Measurements from ENCODE around the gene LDB2.
"Not testable (repeated sequence)": the region's sequence is repeated elsewhere in the genome, so short reads cannot be mapped to it uniquely, and the experiment has no call there.

LDB2 gene

GRCh38 chr4:16524911-16525554 lies 373.4 kb downstream of the LDB2 start:
- no peak for DNase-seq

- no peak for DNase-seq
Measured at GRCh38 chr4:16524406-16524805, 374.0 kb downstream of the LDB2 start.

- DNase-seq, result not testable (repeated sequence)
Measured at GRCh38 chr4:16523526-16523925, 374.9 kb downstream of the LDB2 start.

- DNase-seq, result no peak
Measured at GRCh38 chr4:16521156-16521915, 377.1 kb downstream of the LDB2 start.

- DNase-seq, result no peak
Measured at GRCh38 chr4:16516796-16517439, 381.5 kb downstream of the LDB2 start.

- no peak for DNase-seq
Measured at GRCh38 chr4:16513876-16514275, 384.6 kb downstream of the LDB2 start.

GRCh38 chr4:16508968-16509367 lies 389.5 kb downstream of the LDB2 start:
- DNase-seq, result no peak

GRCh38 chr4:16505726-16506125 lies 392.7 kb downstream of the LDB2 start:
- no peak for DNase-seq

- no peak for DNase-seq
Measured at GRCh38 chr4:16505267-16505666, 393.2 kb downstream of the LDB2 start.

- no peak for DNase-seq
Measured at GRCh38 chr4:16503421-16504100, 394.9 kb downstream of the LDB2 start.

GRCh38 chr4:16498978-16499377 lies 399.5 kb downstream of the LDB2 start:
- no peak for DNase-seq

GRCh38 chr4:16496501-16496900 lies 401.9 kb downstream of the LDB2 start:
- DNase-seq, result no peak

GRCh38 chr4:16492872-16493271 lies 405.6 kb downstream of the LDB2 start:
- DNase-seq, result no peak

- no peak for DNase-seq
Measured at GRCh38 chr4:16489226-16489625, 409.2 kb downstream of the LDB2 start.

GRCh38 chr4:16488084-16488483 lies 410.4 kb downstream of the LDB2 start:
- DNase-seq, result no peak

- DNase-seq, result no peak
Measured at GRCh38 chr4:16484711-16485110, 413.7 kb downstream of the LDB2 start.

GRCh38 chr4:16483540-16483939 lies 414.9 kb downstream of the LDB2 start:
- no peak for DNase-seq

GRCh38 chr4:16480011-16480410 lies 418.4 kb downstream of the LDB2 start:
- no peak for DNase-seq

GRCh38 chr4:16472537-16472936 lies 425.9 kb downstream of the LDB2 start:
- DNase-seq, result no peak

GRCh38 chr4:16467061-16467460 lies 431.4 kb downstream of the LDB2 start:
- DNase-seq, result no peak

GRCh38 chr4:16466581-16466980 lies 431.9 kb downstream of the LDB2 start:
- DNase-seq, result no peak

- DNase-seq, result no peak
Measured at GRCh38 chr4:16464651-16465050, 433.8 kb downstream of the LDB2 start.

GRCh38 chr4:16462656-16463055 lies 435.8 kb downstream of the LDB2 start:
- no peak for DNase-seq

- no peak for DNase-seq
Measured at GRCh38 chr4:16461362-16461761, 437.1 kb downstream of the LDB2 start.
